HG03066 (cell line): Measurements from ENCODE around the gene SPO11.
"Not testable (repeated sequence)": the region's sequence is repeated elsewhere in the genome, so short reads cannot be mapped to it uniquely, and the experiment has no call there.

ENCODE experiments used
- ATAC-seq: cut with Tn5 transposase; IDR thresholded peaks from one replicate; pipeline ENCODE4 v1.9.1; 2021; ENCODE audit warnings: low read depth; ENCODE audit not compliant: unreplicated experiment

Gene SPO11

GRCh38 chr20:57332105-57333089 is 2.8 kb downstream of the SPO11 start:
- no peak for ATAC-seq

DNA sequence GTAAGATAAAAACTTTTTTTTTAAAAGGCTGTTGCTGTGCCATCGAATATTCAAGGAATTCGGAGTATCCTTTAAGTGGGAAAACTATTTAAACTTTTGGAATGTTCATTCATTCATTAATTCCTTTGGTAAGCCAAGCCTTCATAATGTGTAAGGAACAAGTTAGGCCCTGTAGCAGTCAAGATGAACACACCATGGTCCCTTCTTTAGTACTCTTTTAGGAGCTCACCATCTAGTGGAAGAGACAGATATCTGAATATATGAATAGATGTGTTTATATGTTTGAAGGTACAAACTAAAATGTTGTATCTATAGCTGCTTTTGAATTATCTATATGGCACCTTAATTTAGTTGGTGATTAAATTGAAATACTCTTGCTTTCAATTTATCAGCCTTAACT is 5.8 kb downstream of the SPO11 start:
- no peak for ATAC-seq

- ATAC-seq: no peak
Measured at GRCh38 chr20:57341663-57342062, 12.1 kb downstream of the SPO11 start.

GRCh38 chr20:57342829-57343228 is 13.2 kb downstream of the SPO11 start:
- no peak for ATAC-seq

- no peak for ATAC-seq
Measured at GRCh38 chr20:57346477-57346876, 16.9 kb downstream of the SPO11 start.

GRCh38 chr20:57347393-57347792 is 17.8 kb downstream of the SPO11 start:
- no peak for ATAC-seq

- not testable (repeated sequence) for ATAC-seq
Measured at GRCh38 chr20:57348200-57348921, 18.8 kb downstream of the SPO11 start.

DNA sequence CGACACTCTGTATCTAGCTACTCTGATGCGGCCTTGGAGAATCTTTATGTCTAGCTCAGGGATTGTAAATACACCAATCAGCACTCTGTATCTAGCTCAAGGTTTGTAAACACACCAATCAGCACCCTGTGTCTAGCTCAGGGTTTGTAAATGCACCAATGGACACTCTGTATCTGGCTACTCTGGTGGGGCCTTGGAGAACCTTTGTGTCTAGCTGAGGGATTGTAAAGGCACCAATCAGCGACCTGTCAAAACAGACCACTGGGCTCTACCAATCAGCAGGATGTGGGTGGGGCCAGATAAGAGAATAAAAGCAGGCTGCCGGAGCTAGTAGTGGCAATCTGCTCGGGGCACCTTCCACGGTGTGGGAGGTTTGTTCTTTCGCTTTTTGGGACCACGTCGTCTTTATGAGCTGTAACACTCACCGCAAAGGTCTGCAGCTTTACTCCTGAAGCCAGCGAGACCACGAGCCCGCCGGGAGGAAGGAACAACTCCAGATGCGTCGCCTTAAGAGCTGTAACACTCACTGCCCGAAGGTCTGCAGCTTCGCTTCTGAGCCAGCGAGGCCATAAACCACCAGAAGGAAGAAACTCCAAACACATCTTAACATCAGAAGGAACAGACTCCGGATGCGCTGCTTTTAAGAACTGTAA is 19.4 kb downstream of the SPO11 start:
- ATAC-seq: not testable (repeated sequence)

- no peak for ATAC-seq
Measured at GRCh38 chr20:57350081-57350710, 20.6 kb downstream of the SPO11 start.

- ATAC-seq: not testable (repeated sequence)
Measured at GRCh38 chr20:57350726-57351041, 21.1 kb downstream of the SPO11 start.

- peak; percentile 83 for ATAC-seq
Measured at GRCh38 chr20:57351042-57351783, 21.6 kb downstream of the SPO11 start, which contains the start of gene RAE1. TSS of gene RAE1 (plus strand) at chr20:57351255. CDS start at chr20:57354039, 2,784 bp downstream.

- no peak for ATAC-seq
Measured at GRCh38 chr20:57352305-57352704, 22.7 kb downstream of the SPO11 start.

GRCh38 chr20:57353351-57353750 is 23.7 kb downstream of the SPO11 start:
- ATAC-seq: no peak

GRCh38 chr20:57361517-57361916 is 31.9 kb downstream of the SPO11 start:
- no peak for ATAC-seq

- ATAC-seq: no peak
Measured at GRCh38 chr20:57364451-57364850, 34.8 kb downstream of the SPO11 start.

- ATAC-seq: no peak
Measured at GRCh38 chr20:57369596-57369995, 40.0 kb downstream of the SPO11 start.

GRCh38 chr20:57370316-57370715 is 40.7 kb downstream of the SPO11 start:
- no peak for ATAC-seq

GRCh38 chr20:57371363-57371762 is 41.8 kb downstream of the SPO11 start:
- no peak for ATAC-seq

- no peak for ATAC-seq
Measured at GRCh38 chr20:57372157-57372556, 42.6 kb downstream of the SPO11 start.
